HepG2 (cell line): ENCODE measurements around the gene ATP5F1E. TPM values are rescaled to one million over a fixed set of nuclear protein-coding genes. Genes with fewer than 3 reads are reported as not detected.

Source experiments
- HNRNPLL ChIP-seq: fragments of 200-400 bp; formaldehyde crosslinking; IDR thresholded peaks from 2 replicates; pipeline ENCODE4 v1.6.1; 2017; ENCODE audit warnings: mild to moderate bottlenecking, low read depth, low read length; ENCODE audit not compliant: poor library complexity, severe bottlenecking
- MAZ ChIP-seq, 2 experiments: sonication (generic) in 1 of 2; formaldehyde crosslinking in 1 of 2; IDR thresholded peaks; 2 replicates each; pipeline versions ENCODE4 v1.5.0 to v1.6.1; 2012 to 2020; ENCODE audit warnings: low read depth in 2 of 2, mild to moderate bottlenecking in 2 of 2, borderline replicate concordance in 1 of 2, improper control_type of control experiment in 1 of 2, low read length in 1 of 2, missing genetic modification reagents in 1 of 2, moderate library complexity in 1 of 2
- MBNL3 ChIP-seq: fragments of 250-450 bp; sonication (Bioruptor Pico); conservative IDR thresholded peaks from 2 replicates; pipeline ENCODE4 v1.8.0; 2022; ENCODE audit warnings: mild to moderate bottlenecking, inconsistent platforms
- MXI1 ChIP-seq: IDR thresholded peaks from 3 replicates; pipeline ENCODE4 v1.6.1; 2012; ENCODE audit warnings: low read depth, low read length, inconsistent platforms, borderline replicate concordance
- PLRG1 ChIP-seq: fragments of 450-650 bp; conservative IDR thresholded peaks from 2 replicates; pipeline ENCODE4 v1.6.1; 2016
- PREB ChIP-seq: sonication (generic); formaldehyde crosslinking; IDR thresholded peaks from 2 replicates; pipeline ENCODE4 v1.4.0; 2020; ENCODE audit warnings: missing genetic modification reagents
- RAD51 ChIP-seq: fragments of 450-650 bp; IDR thresholded peaks from 2 replicates; pipeline ENCODE4 v1.6.1; 2016; ENCODE audit warnings: borderline replicate concordance
- SMAD1 ChIP-seq: sonication (generic); formaldehyde crosslinking; IDR thresholded peaks from 2 replicates; pipeline ENCODE4 v1.4.0; 2020; ENCODE audit warnings: missing genetic modification reagents, low read depth, mild to moderate bottlenecking, borderline replicate concordance
- SOX5 ChIP-seq: IDR thresholded peaks from 2 replicates; pipeline ENCODE4 v1.6.1; 2016; ENCODE audit warnings: borderline replicate concordance
- TMF1 ChIP-seq: sonication (generic); formaldehyde crosslinking; IDR thresholded peaks from 2 replicates; pipeline ENCODE4 v1.8.1; 2022; ENCODE audit warnings: low read depth, missing genetic modification reagents
- ZBTB33 ChIP-seq: sonication (generic); formaldehyde crosslinking; IDR thresholded peaks from 2 replicates; pipeline ENCODE4 v1.4.0; 2020; ENCODE audit warnings: missing genetic modification reagents
- ZC3H13 ChIP-seq: sonication (generic); formaldehyde crosslinking; IDR thresholded peaks from 2 replicates; pipeline ENCODE4 v1.8.1; 2023; ENCODE audit warnings: mild to moderate bottlenecking, missing genetic modification reagents, moderate library complexity
- ZNF124 ChIP-seq: sonication (generic); formaldehyde crosslinking; IDR thresholded peaks from 2 replicates; pipeline ENCODE4 v1.4.0; 2020; ENCODE audit warnings: missing genetic modification reagents
- ZNF747 ChIP-seq: sonication (generic); formaldehyde crosslinking; IDR thresholded peaks from 2 replicates; pipeline ENCODE4 v1.8.1; 2023; ENCODE audit warnings: missing genetic modification reagents, mild to moderate bottlenecking, borderline replicate concordance
- ZNF780A ChIP-seq: sonication (generic); formaldehyde crosslinking; IDR thresholded peaks from 2 replicates; pipeline ENCODE4 v1.8.0; 2022; ENCODE audit warnings: mild to moderate bottlenecking, missing genetic modification reagents, moderate library complexity
- ZNF878 ChIP-seq: sonication (generic); formaldehyde crosslinking; IDR thresholded peaks from 2 replicates; pipeline ENCODE4 v1.8.1; 2023; ENCODE audit warnings: mild to moderate bottlenecking, missing genetic modification reagents, moderate library complexity
- polyA plus RNA-seq, 8 experiments: library from polyadenylated mRNA; depleted of rRNA in 3 of 8; stranded (reverse) in 7 of 8; unstranded in 1 of 8; fragments of >200 nt; fragmentation: Illumina TruSeq in 4 of 8; extraction: Trizol in 4 of 8; gene quantifications; 2 replicates each; pipeline versions ENCODE4 v1.2.1 to v1.2.3, GENCODE V29; 2011 to 2016; ENCODE audit warnings: low read depth in 4 of 8, missing spikeins in 1 of 8, mixed read lengths in 1 of 8; ENCODE audit not compliant: insufficient read depth in 1 of 8
- total RNA-seq, 5 experiments: library from RNA; depleted of rRNA; stranded (reverse); fragments of >200 nt; fragmentation: Illumina TruSeq; extraction: Trizol; gene quantifications; 2 replicates each; pipeline ENCODE4 v1.2.3, GENCODE V29; 2016; ENCODE audit warnings: low read depth in 1 of 5
- TF ChIP-seq, protein P1 (sequence below): sonication (generic); formaldehyde crosslinking; IDR thresholded peaks from 2 replicates; pipeline ENCODE4 v1.8.0; 2022; ENCODE audit warnings: missing genetic modification reagents, mild to moderate bottlenecking, inconsistent platforms, borderline replicate concordance
- TF ChIP-seq, protein P2 (sequence below): sonication (generic); formaldehyde crosslinking; IDR thresholded peaks from 2 replicates; pipeline ENCODE4 v1.5.0; 2020; ENCODE audit warnings: missing genetic modification reagents, mild to moderate bottlenecking, borderline replicate concordance
- TF ChIP-seq, protein P3 (sequence below): sonication (generic); formaldehyde crosslinking; IDR thresholded peaks from 2 replicates; pipeline ENCODE4 v1.5.0; 2020; ENCODE audit warnings: missing genetic modification reagents, mild to moderate bottlenecking, borderline replicate concordance
- TF ChIP-seq, protein P4 (sequence below): IDR thresholded peaks from 2 replicates; pipeline ENCODE4 v1.6.1; 2016; ENCODE audit warnings: mild to moderate bottlenecking

Gene ATP5F1E
- total and polyA plus RNA-seq, 2 of the 13 experiments (the other 11 are each of a cell fraction or from before 2014, with no cell fraction given): 121 to 134 TPM

GRCh38 chr20:59032023-59032712 lies at the start of gene ATP5F1E (continued):
- TF ChIP-seq PREB (CRISPR knock-in tag) (0 out of 2 replicates have a peak, but pooled peaks have one; percentile 78), ZNF878 (CRISPR knock-in tag) (no peak), MAZ (IDR thresholded peaks at IDR 0.05; ENCODE audit: borderline replicate concordance, low read depth, low read length) (peak; percentile 95), MAZ (CRISPR knock-in tag; IDR thresholded peaks at IDR 0.05; ENCODE audit: low read depth) (peak; percentile 99), SMAD1 (peak; percentile 95; the same call in 1 of the 2 replicates), TMF1 (CRISPR knock-in tag) (peak; percentile 68), MXI1 (peak; percentile 89; the same call in 2 of the 3 replicates), ZC3H13 (CRISPR knock-in tag) (peak; percentile 97), SOX5 (0 out of 2 replicates have a peak, but pooled peaks have one; percentile 48), ZBTB33 (CRISPR knock-in tag) (peak; percentile 6; the same call in 1 of the 2 replicates), MBNL3 (CRISPR knock-in tag) (no peak), ZNF780A (CRISPR knock-in tag) (peak; percentile 87; the same call in 1 of the 2 replicates), HNRNPLL (peak; percentile 79), ZNF747 (CRISPR knock-in tag) (peak; percentile 90; the same call in 1 of the 2 replicates), PLRG1 (no peak), RAD51 (no peak), ZNF124 (CRISPR knock-in tag) (peak; percentile 59; the same call in 1 of the 2 replicates)
- TF ChIP-seq, protein P1, sequence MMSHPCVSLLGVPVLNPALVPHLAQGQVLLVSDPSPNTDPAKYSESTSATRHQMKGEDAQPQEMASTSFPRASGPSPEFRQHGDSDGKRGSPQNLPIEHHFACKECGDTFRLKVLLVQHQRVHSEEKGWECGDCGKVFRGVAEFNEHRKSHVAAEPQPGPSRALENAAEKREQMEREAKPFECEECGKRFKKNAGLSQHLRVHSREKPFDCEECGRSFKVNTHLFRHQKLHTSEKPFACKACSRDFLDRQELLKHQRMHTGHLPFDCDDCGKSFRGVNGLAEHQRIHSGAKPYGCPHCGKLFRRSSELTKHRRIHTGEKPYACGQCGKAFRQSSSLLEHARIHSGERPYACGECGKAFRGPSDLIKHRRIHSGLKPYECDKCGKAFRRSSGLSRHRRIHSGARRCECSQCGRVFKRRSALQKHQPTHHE (CRISPR knock-in tag): peak; percentile 90
- TF ChIP-seq, protein P2, sequence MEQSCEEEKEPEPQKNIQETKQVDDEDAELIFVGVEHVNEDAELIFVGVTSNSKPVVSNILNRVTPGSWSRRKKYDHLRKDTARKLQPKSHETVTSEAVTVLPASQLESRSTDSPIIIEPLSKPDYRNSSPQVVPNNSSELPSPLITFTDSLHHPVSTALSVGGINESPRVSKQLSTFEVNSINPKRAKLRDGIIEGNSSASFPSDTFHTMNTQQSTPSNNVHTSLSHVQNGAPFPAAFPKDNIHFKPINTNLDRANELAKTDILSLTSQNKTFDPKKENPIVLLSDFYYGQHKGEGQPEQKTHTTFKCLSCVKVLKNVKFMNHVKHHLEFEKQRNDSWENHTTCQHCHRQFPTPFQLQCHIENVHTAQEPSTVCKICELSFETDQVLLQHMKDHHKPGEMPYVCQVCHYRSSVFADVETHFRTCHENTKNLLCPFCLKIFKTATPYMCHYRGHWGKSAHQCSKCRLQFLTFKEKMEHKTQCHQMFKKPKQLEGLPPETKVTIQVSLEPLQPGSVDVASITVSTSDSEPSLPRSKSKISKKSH (CRISPR knock-in tag): peak; percentile 93
- TF ChIP-seq, protein P3, sequence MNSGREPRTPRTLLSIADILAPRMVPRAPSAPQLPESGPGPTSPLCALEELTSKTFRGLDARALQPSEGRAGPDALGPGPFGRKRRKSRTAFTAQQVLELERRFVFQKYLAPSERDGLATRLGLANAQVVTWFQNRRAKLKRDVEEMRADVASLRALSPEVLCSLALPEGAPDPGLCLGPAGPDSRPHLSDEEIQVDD: peak; percentile 90; the same call in 1 of the 2 replicates
- TF ChIP-seq, protein P4, sequence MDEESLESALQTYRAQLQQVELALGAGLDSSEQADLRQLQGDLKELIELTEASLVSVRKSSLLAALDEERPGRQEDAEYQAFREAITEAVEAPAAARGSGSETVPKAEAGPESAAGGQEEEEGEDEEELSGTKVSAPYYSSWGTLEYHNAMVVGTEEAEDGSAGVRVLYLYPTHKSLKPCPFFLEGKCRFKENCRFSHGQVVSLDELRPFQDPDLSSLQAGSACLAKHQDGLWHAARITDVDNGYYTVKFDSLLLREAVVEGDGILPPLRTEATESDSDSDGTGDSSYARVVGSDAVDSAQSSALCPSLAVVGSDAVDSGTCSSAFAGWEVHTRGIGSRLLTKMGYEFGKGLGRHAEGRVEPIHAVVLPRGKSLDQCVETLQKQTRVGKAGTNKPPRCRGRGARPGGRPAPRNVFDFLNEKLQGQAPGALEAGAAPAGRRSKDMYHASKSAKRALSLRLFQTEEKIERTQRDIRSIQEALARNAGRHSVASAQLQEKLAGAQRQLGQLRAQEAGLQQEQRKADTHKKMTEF: peak; percentile 95
